ENCODE measurements around the gene PARK7. TPM values are rescaled to one million over a fixed set of nuclear protein-coding genes. Genes with fewer than 3 reads are reported as not detected.

Gene PARK7
- total and polyA plus RNA-seq, 4 donors: 140 to 392 (median 267) TPM

- Histone ChIP-seq H3K27ac (ENCODE audit: low read depth in 1 of 2, low read length in 1 of 2) (peak overlapping the region in 1 of 2 donors; percentile 33), H3K9me3 (ENCODE audit: control insufficient read depth in 4 of 4, insufficient read depth in 3 of 4, low read length in 3 of 4) (no peaks in the 10 kb centered on the region), H3K27me3 (ENCODE audit: control insufficient read depth in 3 of 3, insufficient read depth in 3 of 3, low read length in 2 of 3) (no peaks in the 10 kb centered on the region), H3K4me1 (ENCODE audit: control insufficient read depth in 5 of 5, insufficient read depth in 5 of 5, low read length in 5 of 5) (peaks cover 3 to 38% (median 18%) of the 10 kb centered on the region in 5 donors), H3K36me3 (ENCODE audit: control insufficient read depth in 4 of 4, insufficient read depth in 4 of 4, low read length in 4 of 4) (peaks cover 7 to 18% (median 13%) of the 10 kb centered on the region in 4 donors), H3K4me3 (no peak overlapping the region), H3K9ac (ENCODE audit: insufficient read depth in 1 of 2, low read length in 2 of 2) (no peak overlapping the region)
- 39 to 55% methylated on average over 5 of the region's 5 CpGs for WGBS, 2 donors
- TF ChIP-seq CTCF (IDR thresholded peaks at IDR 0.05; ENCODE audit: control extremely low read depth, extremely low read depth): no peak
- ATAC-seq (ENCODE audit: insufficient read depth, low FRiP score): no peak
- peak in 2 of 3 donors; percentile 49 to 63 for DNase-seq
These were observed 56.1 kb downstream of the PARK7 start for GRCh38 chr1:8017495-8018197.

- Histone ChIP-seq H3K36me3 (ENCODE audit: control insufficient read depth in 4 of 4, insufficient read depth in 4 of 4, low read length in 4 of 4) (peaks cover 5 to 10% (median 6%) of the 10 kb centered on the region in 4 donors), H3K4me3 (no peak overlapping the region), H3K27ac (ENCODE audit: low read depth in 1 of 2, low read length in 1 of 2) (peak overlapping the region; percentile 1 to 45), H3K4me1 (ENCODE audit: control insufficient read depth in 5 of 5, insufficient read depth in 5 of 5, low read length in 5 of 5) (peaks cover 3 to 42% (median 18%) of the 10 kb centered on the region in 5 donors), H3K9ac (ENCODE audit: insufficient read depth in 1 of 2, low read length in 2 of 2) (no peak overlapping the region), H3K9me3 (ENCODE audit: control insufficient read depth in 4 of 4, insufficient read depth in 3 of 4, low read length in 3 of 4) (no peaks in the 10 kb centered on the region), H3K27me3 (ENCODE audit: control insufficient read depth in 3 of 3, insufficient read depth in 3 of 3, low read length in 2 of 3) (no peaks in the 10 kb centered on the region)
- 81 to 85% methylated on average over 3 of the region's 3 CpGs for WGBS, 2 donors
- no peak for ATAC-seq (ENCODE audit: insufficient read depth, low FRiP score)
- no peak for TF ChIP-seq CTCF (IDR thresholded peaks at IDR 0.05; ENCODE audit: control extremely low read depth, extremely low read depth)
- no peak for DNase-seq
These were observed 57.1 kb downstream of the PARK7 start for GRCh38 chr1:8018492-8019228.

GRCh38 chr1:8019229-8019620 lies 57.7 kb downstream of the PARK7 start:
- Histone ChIP-seq H3K27ac (ENCODE audit: low read depth in 1 of 2, low read length in 1 of 2) (no peak overlapping the region), H3K36me3 (ENCODE audit: control insufficient read depth in 4 of 4, insufficient read depth in 4 of 4, low read length in 4 of 4) (peaks cover 0 to 4% (median 2%) of the 10 kb centered on the region in 4 donors), H3K4me3 (no peak overlapping the region), H3K4me1 (ENCODE audit: control insufficient read depth in 5 of 5, insufficient read depth in 5 of 5, low read length in 5 of 5) (peaks cover 3 to 47% (median 18%) of the 10 kb centered on the region in 5 donors), H3K27me3 (ENCODE audit: control insufficient read depth in 3 of 3, insufficient read depth in 3 of 3, low read length in 2 of 3) (no peaks in the 10 kb centered on the region), H3K9ac (ENCODE audit: insufficient read depth in 1 of 2, low read length in 2 of 2) (no peak overlapping the region), H3K9me3 (ENCODE audit: control insufficient read depth in 4 of 4, insufficient read depth in 3 of 4, low read length in 3 of 4) (no peaks in the 10 kb centered on the region)
- no peak for ATAC-seq (ENCODE audit: insufficient read depth, low FRiP score)
- 95 to 96% methylated on average over 5 of the region's 5 CpGs for WGBS, 2 donors
- DNase-seq: no peak
- TF ChIP-seq CTCF (IDR thresholded peaks at IDR 0.05; ENCODE audit: control extremely low read depth, extremely low read depth): no peak

All from lung (tissue), 12 donors.